HepG2 (cell line): ENCODE measurements around the gene SPACDR. TPM values are rescaled to one million over a fixed set of nuclear protein-coding genes. Genes with fewer than 3 reads are reported as not detected.

Experiments
- ATF3 ChIP-seq: sonication (generic); formaldehyde crosslinking; IDR thresholded peaks from 2 replicates; pipeline ENCODE4 v1.4.0; 2020; ENCODE audit warnings: missing genetic modification reagents
- ERF ChIP-seq: IDR thresholded peaks from 2 replicates; pipeline ENCODE4 v1.6.1; 2018; ENCODE audit warnings: missing biosample characterization, missing genetic modification reagents
- ETV5 ChIP-seq: IDR thresholded peaks from 2 replicates; pipeline ENCODE4 v1.6.1; 2018; ENCODE audit warnings: missing biosample characterization, missing genetic modification reagents, inconsistent platforms, borderline replicate concordance
- FOXP1 ChIP-seq, 2 experiments: fragments of 450-650 bp in 1 of 2; IDR thresholded peaks; 2 replicates each; pipeline ENCODE4 v1.6.1; 2017 to 2018; ENCODE audit warnings: antibody characterized with exemption in 1 of 2
- HNRNPUL1 ChIP-seq: fragments of 200-400 bp; formaldehyde crosslinking; IDR thresholded peaks from 2 replicates; pipeline ENCODE4 v1.6.1; 2017; ENCODE audit warnings: low read depth, mild to moderate bottlenecking, low read length, moderate library complexity
- ISX ChIP-seq: sonication (generic); formaldehyde crosslinking; conservative IDR thresholded peaks from 2 replicates; pipeline ENCODE4 v1.5.0; 2020; ENCODE audit warnings: missing genetic modification reagents
- LCORL ChIP-seq, 2 experiments: fragments of 450-650 bp in 1 of 2; sonication (generic) in 1 of 2; formaldehyde crosslinking in 1 of 2; IDR thresholded peaks; 2 replicates each; pipeline versions ENCODE4 v1.5.0 to v1.6.1; 2017 to 2020; ENCODE audit warnings: antibody characterized with exemption in 1 of 2, missing genetic modification reagents in 1 of 2
- PRMT3 ChIP-seq: sonication (generic); formaldehyde crosslinking; IDR thresholded peaks from 2 replicates; pipeline ENCODE4 v1.8.1; 2022; ENCODE audit warnings: low read depth, mild to moderate bottlenecking, moderate library complexity, missing genetic modification reagents, borderline replicate concordance
- REST ChIP-seq, 2 experiments: IDR thresholded peaks; 2 replicates each; pipeline ENCODE4 v1.6.1; 2011 to 2012; ENCODE audit warnings: low read length in 2 of 2, borderline replicate concordance in 1 of 2, low read depth in 1 of 2, mild to moderate bottlenecking in 1 of 2, moderate library complexity in 1 of 2
- TRIM24 ChIP-seq: sonication (generic); formaldehyde crosslinking; IDR thresholded peaks from 2 replicates; pipeline ENCODE4 v1.8.0; 2022; ENCODE audit warnings: mild to moderate bottlenecking, missing genetic modification reagents
- YEATS4 ChIP-seq: sonication (generic); formaldehyde crosslinking; IDR thresholded peaks from 2 replicates; pipeline ENCODE4 v1.4.0; 2020; ENCODE audit warnings: missing genetic modification reagents, borderline replicate concordance
- ZMYM4 ChIP-seq: sonication (generic); formaldehyde crosslinking; IDR thresholded peaks from 2 replicates; pipeline ENCODE4 v1.8.1; 2023; ENCODE audit warnings: mild to moderate bottlenecking, missing genetic modification reagents
- ZNF17 ChIP-seq: sonication (generic); formaldehyde crosslinking; IDR thresholded peaks from 2 replicates; pipeline ENCODE4 v1.5.0; 2020; ENCODE audit warnings: mild to moderate bottlenecking, missing genetic modification reagents
- ZNF317 ChIP-seq: sonication (generic); formaldehyde crosslinking; IDR thresholded peaks from 2 replicates; pipeline ENCODE4 v1.5.0; 2020; ENCODE audit warnings: mild to moderate bottlenecking, missing genetic modification reagents
- ZNF337 ChIP-seq: sonication (generic); formaldehyde crosslinking; IDR thresholded peaks from 2 replicates; pipeline ENCODE4 v1.5.1; 2020; ENCODE audit warnings: missing genetic modification reagents, low read depth, mild to moderate bottlenecking, borderline replicate concordance
- ZNF382 ChIP-seq: sonication (generic); formaldehyde crosslinking; IDR thresholded peaks from 2 replicates; pipeline ENCODE4 v1.5.0; 2020; ENCODE audit warnings: missing genetic modification reagents, mild to moderate bottlenecking, borderline replicate concordance
- ZNF441 ChIP-seq: sonication (generic); formaldehyde crosslinking; IDR thresholded peaks from 2 replicates; pipeline ENCODE4 v1.7.0; 2021; ENCODE audit warnings: missing genetic modification reagents, borderline replicate concordance
- ZNF513 ChIP-seq: sonication (generic); formaldehyde crosslinking; conservative IDR thresholded peaks from 2 replicates; pipeline ENCODE4 v1.5.0; 2020; ENCODE audit warnings: missing genetic modification reagents
- ZNF619 ChIP-seq: sonication (generic); formaldehyde crosslinking; IDR thresholded peaks from 2 replicates; pipeline ENCODE4 v1.4.0; 2020; ENCODE audit warnings: mild to moderate bottlenecking, missing genetic modification reagents
- ZNF724P ChIP-seq: sonication (generic); formaldehyde crosslinking; IDR thresholded peaks from 2 replicates; pipeline ENCODE4 v1.8.0; 2022; ENCODE audit warnings: missing genetic modification reagents, borderline replicate concordance
- ZNF790 ChIP-seq: sonication (generic); formaldehyde crosslinking; IDR thresholded peaks from 2 replicates; pipeline ENCODE4 v1.8.0; 2022; ENCODE audit warnings: missing genetic modification reagents, mild to moderate bottlenecking, borderline replicate concordance
- polyA plus RNA-seq, 8 experiments: library from polyadenylated mRNA; depleted of rRNA in 3 of 8; stranded (reverse) in 7 of 8; unstranded in 1 of 8; fragments of >200 nt; fragmentation: Illumina TruSeq in 4 of 8; extraction: Trizol in 4 of 8; gene quantifications; 2 replicates each; pipeline versions ENCODE4 v1.2.1 to v1.2.3, GENCODE V29; 2011 to 2016; ENCODE audit warnings: low read depth in 4 of 8, missing spikeins in 1 of 8, mixed read lengths in 1 of 8; ENCODE audit not compliant: insufficient read depth in 1 of 8
- total RNA-seq, 5 experiments: library from RNA; depleted of rRNA; stranded (reverse); fragments of >200 nt; fragmentation: Illumina TruSeq; extraction: Trizol; gene quantifications; 2 replicates each; pipeline ENCODE4 v1.2.3, GENCODE V29; 2016; ENCODE audit warnings: low read depth in 1 of 5

SPACDR gene
- total and polyA plus RNA-seq, 2 of the 13 experiments (the other 11 are each of a cell fraction or from before 2014, with no cell fraction given): 0.41 TPM; not detected in 1

GRCh38 chr7:100493476-100494264 is 29.6 kb upstream of the SPACDR start (continued):
- TF ChIP-seq ZNF382 (CRISPR knock-in tag) (no peak), ZNF619 (CRISPR knock-in tag) (no peak), ZNF441 (CRISPR knock-in tag) (no peak), ZNF790 (no peak), ZMYM4 (CRISPR knock-in tag) (no peak), REST (IDR thresholded peaks at IDR 0.05; ENCODE audit: borderline replicate concordance in 1 of 2, low read depth in 1 of 2, low read length in 2 of 2) (no peak), TRIM24 (CRISPR knock-in tag) (no peak), ZNF513 (CRISPR knock-in tag) (no peak), ZNF337 (CRISPR knock-in tag) (no peak), ZNF317 (no peak), YEATS4 (peak; percentile 38; the same call in 1 of the 2 replicates), ZNF724P (no peak), LCORL (IDR thresholded peaks at IDR 0.05) (no peak), LCORL (CRISPR knock-in tag; IDR thresholded peaks at IDR 0.05) (peak; percentile 85; the same call in 1 of the 2 replicates), PRMT3 (no peak), ATF3 (CRISPR knock-in tag) (no peak), ETV5 (no peak; the same call in 1 of the 2 replicates), ISX (CRISPR knock-in tag) (no peak), FOXP1 (IDR thresholded peaks at IDR 0.05) (no peak), FOXP1 (CRISPR knock-in tag; IDR thresholded peaks at IDR 0.05) (no peak), ZNF17 (CRISPR knock-in tag) (no peak), ERF (peak; percentile 65), HNRNPUL1 (no peak)
